ENCODE measurements around the gene STK11IP.
A peak's percentile ranks its signal among the peaks of the same experiment; 100 is the strongest.

Gene STK11IP

GRCh38 chr2:219658196-219658846, 60.7 kb downstream of the STK11IP start:
- peak; percentile 22 for DNase-seq

- no peak for DNase-seq
Measured at GRCh38 chr2:219658874-219659273, 61.2 kb downstream of the STK11IP start.

- peak; percentile 27 for DNase-seq
Measured at GRCh38 chr2:219661197-219661954, 63.7 kb downstream of the STK11IP start.

- DNase-seq: peak; percentile 55
Measured at GRCh38 chr2:219661955-219662395, 64.3 kb downstream of the STK11IP start.

- DNase-seq: no peak
Measured at GRCh38 chr2:219662566-219662965, 64.9 kb downstream of the STK11IP start.

- DNase-seq: no peak
Measured at GRCh38 chr2:219663116-219663762, 65.6 kb downstream of the STK11IP start.

- no peak for DNase-seq
Measured at GRCh38 chr2:219664041-219664440, 66.4 kb downstream of the STK11IP start.

GRCh38 chr2:219664944-219665343, 67.3 kb downstream of the STK11IP start:
- peak; percentile 25 for DNase-seq

- no peak for DNase-seq
Measured at GRCh38 chr2:219665926-219666325, 68.3 kb downstream of the STK11IP start.
